HCT116 (cell line): ENCODE data around the gene GOLGA7B. TPM values are rescaled to one million over a fixed set of nuclear protein-coding genes. Genes with fewer than 3 reads are reported as not detected.
A peak's percentile ranks its signal among the peaks of the same experiment; 100 is the strongest.

ENCODE experiments used
- ATAC-seq: fragments of 200-7000 bp; cut with Tn5 transposase; 2 replicates; pipeline ENCODE4 v1.9.1; 2020; ENCODE audit warnings: mild to moderate bottlenecking, moderate library complexity
- BruUV-seq: library from RNA; stranded (reverse); fragments of 400-500 nt; replicated peaks from 2 replicates; lab custom pipeline; 2021; lab: Mats Ljungman, UMichigan
- CTCF ChIA-PET: fragments of 300-600 bp; sonication (Branson Sonifier 250); formaldehyde crosslinking; loops from one replicate; lab custom pipeline; 2021; ENCODE audit warnings: antibody characterized with exemption; lab: Charles Lee
- POLR2A ChIA-PET: fragments of 300-600, 350-600 bp; sonication (Branson Sonifier 250); formaldehyde crosslinking; loops from one replicate; lab custom pipeline; 2021; ENCODE audit warnings: antibody characterized with exemption; lab: Charles Lee
- RAD21 ChIA-PET, 2 experiments: fragments of 300-600 bp; sonication (Branson Sonifier 250); formaldehyde crosslinking; loops; one replicate each; lab custom pipeline; 2023; ENCODE audit warnings: low total read pairs in 2 of 2; ENCODE audit not compliant: uncharacterized antibody in 2 of 2, unreplicated experiment in 2 of 2, low non-redundant PET in 1 of 2; lab: Charles Lee
- DNase-seq: peaks from one replicate; pipeline ENCODE4 v3.0.0-alpha.2; 2010; ENCODE audit warnings: low read depth, low spot score
- H2AFZ ChIP-seq: fragments of 200-600 bp; shearing (Covaris generic), sonication (generic); 2 replicates; pipeline ENCODE4 v1.6.1; 2017; ENCODE audit warnings: low read depth, mixed run types, mixed read lengths, antibody characterized with exemption, low read length; ENCODE audit not compliant: poor library complexity, severe bottlenecking
- H3K27ac ChIP-seq: 2 replicates; pipeline ENCODE4 v1.5.1; 2012; ENCODE audit warnings: low read depth, low read length
- H3K27me3 ChIP-seq: fragments of 200-600 bp; sonication (generic); 2 replicates; pipeline ENCODE4 v1.6.1; 2016; ENCODE audit warnings: mixed run types, low read length, mixed read lengths; ENCODE audit not compliant: insufficient read depth
- H3K36me3 ChIP-seq, 2 experiments: fragments of 200-500 bp in 1 of 2; fragments of 200-600 bp in 1 of 2; sonication (Bioruptor generic) in 1 of 2; sonication (generic) in 1 of 2; 2 replicates each; pipeline versions ENCODE4 v1.5.1 to v1.6.1; 2014 to 2016; ENCODE audit warnings: low read length in 2 of 2, inconsistent platforms in 1 of 2, mixed read lengths in 1 of 2, mixed run types in 1 of 2; ENCODE audit not compliant: insufficient read depth in 2 of 2, control insufficient read depth in 1 of 2
- H3K4me1 ChIP-seq, 2 experiments: fragments of 200-600 bp in 1 of 2; sonication (generic) in 1 of 2; 2 replicates each; pipeline versions ENCODE4 v1.5.1 to v1.6.1; 2012 to 2017; ENCODE audit warnings: low read length in 2 of 2, inconsistent platforms in 1 of 2, mild to moderate bottlenecking in 1 of 2, mixed read lengths in 1 of 2, mixed run types in 1 of 2, moderate library complexity in 1 of 2; ENCODE audit not compliant: insufficient read depth in 2 of 2, control insufficient read depth in 1 of 2
- H3K4me2 ChIP-seq: fragments of 200-600 bp; sonication (generic); 2 replicates; pipeline ENCODE4 v1.6.1; 2017; ENCODE audit warnings: mixed run types, low read length, mixed read lengths
- H3K4me3 ChIP-seq, 2 experiments: fragments of 200-600 bp in 1 of 2; sonication (generic) in 1 of 2; replicated peaks in 1 of 2; 2 replicates each; pipeline ENCODE4 v1.5.1; 2011 to 2016; ENCODE audit warnings: low read length in 2 of 2, control low read depth in 1 of 2, low read depth in 1 of 2, mild to moderate bottlenecking in 1 of 2, mixed read lengths in 1 of 2, mixed run types in 1 of 2
- H3K79me2 ChIP-seq: fragments of 200-600 bp; sonication (generic); 2 replicates; pipeline ENCODE4 v1.6.1; 2017; ENCODE audit warnings: mild to moderate bottlenecking, mixed run types, low read length, moderate library complexity, mixed read lengths; ENCODE audit not compliant: insufficient read depth
- H3K9ac ChIP-seq: fragments of 200-600 bp; sonication (generic); 2 replicates; pipeline ENCODE4 v1.6.1; 2016; ENCODE audit warnings: low read length, mixed read lengths
- H3K9me2 ChIP-seq: fragments of 200-600 bp; sonication (generic), shearing (Covaris generic); 2 replicates; pipeline ENCODE4 v1.6.1; 2017; ENCODE audit warnings: mixed run types, mild to moderate bottlenecking, moderate library complexity; ENCODE audit not compliant: insufficient read depth
- H3K9me3 ChIP-seq, 2 experiments: fragments of 200-500 bp in 1 of 2; fragments of 200-600 bp in 1 of 2; sonication (Bioruptor generic) in 1 of 2; sonication (generic) in 1 of 2; 2 replicates each; pipeline ENCODE4 v1.6.1; 2014 to 2017; ENCODE audit warnings: low read length in 2 of 2, mixed read lengths in 2 of 2, inconsistent platforms in 1 of 2, low read depth in 1 of 2, mild to moderate bottlenecking in 1 of 2, mixed run types in 1 of 2, moderate library complexity in 1 of 2; ENCODE audit not compliant: control insufficient read depth in 1 of 2, insufficient read depth in 1 of 2
- H4K20me1 ChIP-seq: fragments of 200-600 bp; sonication (generic), shearing (Covaris generic); 2 replicates; pipeline ENCODE4 v1.6.1; 2017; ENCODE audit warnings: mixed run types, mild to moderate bottlenecking, moderate library complexity; ENCODE audit not compliant: insufficient read depth
- CBX3 ChIP-seq: IDR thresholded peaks from 2 replicates; pipeline ENCODE4 v1.6.1; 2012; ENCODE audit warnings: low read depth
- CEBPB ChIP-seq: IDR thresholded peaks from 2 replicates; pipeline ENCODE4 v1.6.1; 2012; ENCODE audit warnings: low read depth
- EGR1 ChIP-seq: IDR thresholded peaks from 2 replicates; pipeline ENCODE4 v1.6.1; 2012; ENCODE audit warnings: low read depth
- ELF1 ChIP-seq: IDR thresholded peaks from 2 replicates; pipeline ENCODE4 v1.6.1; 2012; ENCODE audit warnings: low read depth, borderline replicate concordance
- EZH2 ChIP-seq: fragments of 200-600 bp; sonication (generic); IDR thresholded peaks from 2 replicates; pipeline ENCODE4 v1.6.1; 2017; ENCODE audit warnings: antibody characterized with exemption, mixed run types
- EZH2phosphoT487 ChIP-seq: fragments of 200-600 bp; IDR thresholded peaks from 2 replicates; pipeline ENCODE4 v1.6.1; 2018; ENCODE audit warnings: antibody characterized with exemption, borderline replicate concordance
- FOSL1 ChIP-seq: IDR thresholded peaks from 2 replicates; pipeline ENCODE4 v1.6.1; 2012; ENCODE audit warnings: low read depth
- POLR2A ChIP-seq: IDR thresholded peaks from 2 replicates; pipeline ENCODE4 v1.7.0; 2011; ENCODE audit warnings: borderline replicate concordance; ENCODE audit not compliant: insufficient read depth, insufficient read length; ENCODE audit errors: extremely low read depth
- POLR2AphosphoS5 ChIP-seq: IDR thresholded peaks from 2 replicates; pipeline ENCODE4 v1.6.1; 2011; ENCODE audit warnings: mild to moderate bottlenecking, low read depth, low read length, moderate library complexity
- RAD21 ChIP-seq: IDR thresholded peaks from 2 replicates; pipeline ENCODE4 v1.6.1; 2012; ENCODE audit warnings: low read depth, mild to moderate bottlenecking
- SIN3A ChIP-seq: IDR thresholded peaks from 2 replicates; pipeline ENCODE4 v1.6.1; 2012; ENCODE audit warnings: low read depth
- SP1 ChIP-seq: IDR thresholded peaks from 2 replicates; pipeline ENCODE4 v1.6.1; 2012; ENCODE audit warnings: low read depth
- SRF ChIP-seq: IDR thresholded peaks from 2 replicates; pipeline ENCODE4 v1.6.1; 2012; ENCODE audit warnings: low read depth
- TCF7L2 ChIP-seq: IDR thresholded peaks from 2 replicates; pipeline ENCODE4 v1.7.0; 2011; ENCODE audit warnings: borderline replicate concordance, inconsistent platforms; ENCODE audit not compliant: insufficient read depth, insufficient read length; ENCODE audit errors: extremely low read depth
- intact Hi-C: fragments of 100-400 bp; cut with micrococcal nuclease; formaldehyde crosslinking; loops from 2 replicates; pipeline ENCODE4 v1.10.0; 2022
- total RNA-seq: library from RNA; stranded (reverse); gene quantifications from one replicate; pipeline ENCODE4 v1.2.1, GENCODE V29; 2021; ENCODE audit not compliant: unreplicated experiment
- TF ChIP-seq, protein P1 (sequence below): IDR thresholded peaks from 2 replicates; pipeline ENCODE4 v1.6.1; 2012
- TF ChIP-seq, protein P2 (sequence below): IDR thresholded peaks from 2 replicates; pipeline ENCODE4 v1.6.1; 2012

Gene GOLGA7B
- total RNA-seq, 1 experiment from 2014 or later: 1.0 TPM

DNA sequence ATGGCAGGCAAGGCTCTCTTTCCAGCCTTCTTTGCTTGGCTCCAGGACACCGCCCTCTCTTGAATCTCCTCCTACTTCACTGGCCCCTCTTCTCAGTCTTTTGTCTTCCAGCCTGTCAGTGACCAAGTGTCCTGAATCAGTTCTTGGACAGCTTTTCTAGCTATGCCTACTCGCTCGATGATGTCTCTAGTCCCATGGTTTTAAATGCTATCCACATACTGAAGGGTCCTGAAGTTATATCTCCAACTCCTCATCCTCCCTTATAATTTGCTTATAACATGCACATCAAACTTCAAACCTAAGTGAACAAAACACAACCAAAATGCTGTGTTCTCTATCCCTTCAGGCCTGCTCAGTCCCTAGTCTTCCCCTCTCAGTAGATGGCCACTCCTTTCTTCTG lies 5.0 kb upstream of the GOLGA7B start:
- Histone ChIP-seq H3K4me1 (peaks cover 13 to 31% of the 10 kb centered on the region in 2 experiments), H3K79me2 (no peaks in the 10 kb centered on the region), H4K20me1 (no peaks in the 10 kb centered on the region), H3K27me3 (no peaks in the 10 kb centered on the region), H3K4me3 (no peak overlapping the region), H3K9ac (no peak overlapping the region), H3K4me2 (no peak overlapping the region), H3K27ac (no peak overlapping the region), H3K9me2 (no peaks in the 10 kb centered on the region), H3K36me3 (no peaks in the 10 kb centered on the region), H2AFZ (no peak overlapping the region), H3K9me3 (no peaks in the 10 kb centered on the region)
- ChIA-PET POLR2A (no interaction called here), CTCF (no interaction called here), RAD21 (no interaction called here)
- intact Hi-C loops: no loop called here
- ATAC-seq (no peak), DNase-seq (no peak)
- BruUV-seq: no TSS peak
- TF ChIP-seq EZH2phosphoT487 (no peak), EGR1 (no peak), ELF1 (no peak), POLR2AphosphoS5 (no peak)

DNA sequence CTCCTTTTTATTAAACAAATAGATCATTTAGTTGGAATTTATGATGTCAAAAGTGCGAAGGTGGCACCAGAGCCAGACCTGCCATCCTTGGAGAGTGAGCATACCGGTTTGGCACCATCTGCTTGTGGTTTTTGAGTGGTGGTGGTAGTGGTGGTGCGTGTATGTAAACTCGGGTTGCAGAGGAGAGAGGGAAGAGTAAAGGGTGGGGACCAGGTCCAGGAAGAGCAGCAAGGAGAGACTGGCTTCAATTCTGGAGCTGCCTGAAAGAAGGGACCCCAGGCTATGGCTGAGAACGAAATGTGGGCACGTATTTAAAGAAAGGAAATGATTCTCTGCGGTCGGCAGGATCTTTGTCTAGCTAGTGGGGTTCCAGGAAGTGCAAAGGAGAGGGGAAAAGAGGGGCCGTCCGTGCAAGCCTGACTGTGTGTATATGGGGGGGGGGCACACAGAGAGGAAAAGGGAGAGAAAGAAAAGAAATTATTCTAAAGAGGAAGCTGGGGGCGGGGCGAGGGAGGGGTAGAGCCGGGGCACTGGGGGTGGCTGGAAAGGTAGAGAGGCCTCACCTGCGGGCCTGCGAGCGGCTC lies 448 bp upstream of the GOLGA7B start:
- H3K4me3 ChIP-seq: peak overlapping the region; percentile 54 to 65
- peak overlapping the region; percentile 45; the same call in 1 of the 2 replicates for H3K27ac ChIP-seq
- H3K27me3 ChIP-seq: peaks cover 7% of the 10 kb centered on the region; the same call in 1 of the 2 replicates
- ChIA-PET RAD21 (interaction anchor here in 1 of 2 experiments (0.7 kb wide), 1 partner anchor 19 kb away, joined by 3 read pairs; no protein-coding TSS in a partner anchor), CTCF (interaction anchor here (0.7 to 1.1 kb wide), 4 partner anchors 19 to 316 kb away, joined by 3 read pairs; no protein-coding TSS in a partner anchor), POLR2A (interaction anchor here (1.0 kb wide), 1 partner anchor 21 kb away, joined by 5 read pairs; no protein-coding TSS in a partner anchor)
- no peaks in the 10 kb centered on the region for H3K36me3 ChIP-seq
- H3K79me2 ChIP-seq: no peaks in the 10 kb centered on the region
- BruUV-seq: no TSS peak
- peak overlapping the region; percentile 90 for H3K4me2 ChIP-seq
- intact Hi-C loops: no loop called here
- TF ChIP-seq, protein P1, sequence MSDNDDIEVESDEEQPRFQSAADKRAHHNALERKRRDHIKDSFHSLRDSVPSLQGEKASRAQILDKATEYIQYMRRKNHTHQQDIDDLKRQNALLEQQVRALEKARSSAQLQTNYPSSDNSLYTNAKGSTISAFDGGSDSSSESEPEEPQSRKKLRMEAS: no peak; the same call in 1 of the 2 replicates
- TF ChIP-seq RAD21: no peak
- no peak for TF ChIP-seq ELF1
- no peak for TF ChIP-seq FOSL1
- TF ChIP-seq SP1: no peak; the same call in 1 of the 2 replicates
- no peak for TF ChIP-seq SRF
- TF ChIP-seq CEBPB: no peak
- TF ChIP-seq EGR1: no peak
- TF ChIP-seq, protein P2, sequence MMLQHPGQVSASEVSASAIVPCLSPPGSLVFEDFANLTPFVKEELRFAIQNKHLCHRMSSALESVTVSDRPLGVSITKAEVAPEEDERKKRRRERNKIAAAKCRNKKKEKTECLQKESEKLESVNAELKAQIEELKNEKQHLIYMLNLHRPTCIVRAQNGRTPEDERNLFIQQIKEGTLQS: no peak
- no peak for TF ChIP-seq TCF7L2
- no peak for TF ChIP-seq EZH2phosphoT487
- TF ChIP-seq POLR2A: no peak
- no peak for TF ChIP-seq SIN3A
- no peak for TF ChIP-seq EZH2
- no peak for TF ChIP-seq CBX3
- peak overlapping the region; percentile 83 for H2AFZ ChIP-seq
- no peaks in the 10 kb centered on the region for H3K9me2 ChIP-seq
- no peaks in the 10 kb centered on the region for H4K20me1 ChIP-seq
- peak; percentile 69 for ATAC-seq
- H3K9ac ChIP-seq: peak overlapping the region; percentile 39
- H3K9me3 ChIP-seq: no peaks in the 10 kb centered on the region
- H3K4me1 ChIP-seq: peaks cover 4 to 12% of the 10 kb centered on the region in 2 experiments; a peak in 2 of 4 replicates
- no peak for DNase-seq
